Eye (tissue), 1 donor: ENCODE results near the gene SPNS3.

Experiments used
- DNase-seq: peaks from one replicate; pipeline ENCODE4 v3.0.0-alpha.2; 2015

SPNS3 gene

DNA sequence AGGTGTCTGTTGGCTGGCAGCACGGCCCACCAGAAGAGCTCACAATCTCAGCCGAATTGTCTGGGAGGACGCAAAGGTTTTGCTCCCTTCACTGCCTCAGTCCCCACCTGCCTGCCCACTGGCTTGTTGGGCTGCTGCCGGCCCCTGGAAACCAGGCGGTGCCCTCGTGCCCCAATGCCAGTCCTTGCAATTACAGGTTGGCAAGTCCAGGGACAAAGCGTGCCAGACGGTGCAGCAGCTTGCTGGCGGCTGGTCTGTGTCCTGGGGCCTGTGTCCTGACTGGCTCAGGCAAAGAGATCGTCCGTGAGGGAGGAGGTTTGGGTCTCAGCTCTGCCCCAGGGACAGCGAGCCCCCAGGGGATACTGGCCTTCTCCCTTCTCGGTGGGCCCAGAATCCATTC is 40.4 kb downstream of the SPNS3 start:
- DNase-seq: no peak

DNA sequence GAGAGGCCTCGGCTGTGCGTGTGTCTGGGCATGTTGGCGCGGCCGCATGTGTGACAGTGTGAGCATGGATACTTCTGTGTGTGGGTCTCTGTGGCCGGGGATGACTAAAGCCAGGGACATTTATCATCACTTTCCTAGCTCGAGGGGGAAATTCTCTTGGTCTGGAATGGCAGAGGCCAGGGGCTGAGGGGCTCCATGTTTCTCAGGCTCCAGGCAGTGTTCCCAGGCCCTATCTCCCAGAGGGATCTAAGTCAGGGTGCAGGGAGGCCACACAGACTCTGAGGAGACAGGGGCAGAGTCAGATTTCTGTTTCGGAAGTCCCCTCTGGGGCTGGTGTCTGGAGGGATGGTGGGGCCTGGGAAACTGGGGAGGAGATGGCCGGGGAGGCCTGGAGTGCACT is 41.3 kb downstream of the SPNS3 start:
- no peak for DNase-seq

DNA sequence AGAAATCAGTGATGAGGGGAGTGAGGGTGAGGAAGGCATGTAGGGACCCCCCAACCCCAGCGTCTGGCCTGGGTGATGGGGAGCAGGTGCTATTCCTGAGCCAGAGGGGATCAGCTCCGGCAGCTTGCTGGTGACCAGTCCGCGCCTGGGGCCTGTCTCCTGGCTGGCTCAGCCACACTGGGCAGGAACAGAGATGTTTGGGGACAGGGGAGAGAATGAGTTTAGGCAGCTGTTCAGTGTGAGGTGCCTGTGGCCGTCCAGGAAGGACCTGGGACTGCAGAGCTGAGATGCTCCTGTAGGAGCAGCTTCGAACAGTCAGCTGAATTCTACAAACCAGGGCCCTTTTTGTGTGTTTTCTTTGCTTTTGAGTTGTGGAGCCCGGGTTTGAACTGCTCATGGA is 41.7 kb downstream of the SPNS3 start:
- DNase-seq: no peak

DNA sequence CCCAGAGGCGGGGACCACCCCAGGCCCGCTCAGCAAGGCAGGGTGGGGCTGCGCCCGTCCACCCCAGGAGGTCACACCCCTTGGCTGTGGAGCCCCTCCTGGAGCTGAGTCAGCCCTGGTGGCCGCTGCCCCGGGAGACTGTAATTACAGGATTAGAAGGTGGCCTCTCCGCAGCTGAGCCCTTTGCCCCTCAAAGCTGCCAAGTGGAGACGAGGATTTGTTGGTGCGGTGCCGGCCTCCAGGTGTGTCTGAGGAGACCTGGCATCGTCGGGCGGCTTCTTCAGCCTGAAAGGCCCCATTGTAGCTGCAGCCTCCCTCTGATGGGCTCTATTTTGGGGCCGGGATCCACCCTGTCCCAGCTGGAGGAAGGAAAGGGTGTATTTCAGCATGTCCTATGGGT is 42.3 kb downstream of the SPNS3 start:
- DNase-seq: no peak

DNA sequence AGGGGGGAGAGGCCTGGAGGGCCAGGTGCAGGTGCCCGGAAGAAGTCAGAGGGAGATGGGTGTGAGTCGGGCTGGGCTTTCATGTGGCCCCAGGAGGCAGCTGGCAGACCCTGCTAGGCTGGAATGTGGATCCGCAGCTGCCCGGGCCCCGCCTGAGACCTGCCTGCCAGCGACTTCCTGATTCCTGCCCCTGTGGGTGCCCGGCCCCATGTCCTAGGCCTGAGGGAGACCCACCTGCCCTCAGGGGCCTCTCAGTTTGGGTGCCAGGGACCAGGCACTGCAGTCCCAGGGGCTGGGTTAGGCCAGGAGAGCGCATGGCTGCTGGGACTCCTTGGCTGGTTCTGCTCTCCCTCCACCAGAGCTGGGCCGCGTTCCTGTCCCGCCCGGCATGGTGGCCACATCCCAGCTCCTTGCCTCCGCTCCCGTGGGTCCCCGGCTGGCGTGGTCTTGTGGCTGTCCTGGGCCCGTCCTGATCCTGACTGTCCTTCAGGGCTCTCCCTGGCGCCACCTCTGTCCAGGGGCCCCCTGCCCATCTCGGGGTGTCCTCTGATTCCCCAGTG is 42.9 kb downstream of the SPNS3 start:
- no peak for DNase-seq

DNA sequence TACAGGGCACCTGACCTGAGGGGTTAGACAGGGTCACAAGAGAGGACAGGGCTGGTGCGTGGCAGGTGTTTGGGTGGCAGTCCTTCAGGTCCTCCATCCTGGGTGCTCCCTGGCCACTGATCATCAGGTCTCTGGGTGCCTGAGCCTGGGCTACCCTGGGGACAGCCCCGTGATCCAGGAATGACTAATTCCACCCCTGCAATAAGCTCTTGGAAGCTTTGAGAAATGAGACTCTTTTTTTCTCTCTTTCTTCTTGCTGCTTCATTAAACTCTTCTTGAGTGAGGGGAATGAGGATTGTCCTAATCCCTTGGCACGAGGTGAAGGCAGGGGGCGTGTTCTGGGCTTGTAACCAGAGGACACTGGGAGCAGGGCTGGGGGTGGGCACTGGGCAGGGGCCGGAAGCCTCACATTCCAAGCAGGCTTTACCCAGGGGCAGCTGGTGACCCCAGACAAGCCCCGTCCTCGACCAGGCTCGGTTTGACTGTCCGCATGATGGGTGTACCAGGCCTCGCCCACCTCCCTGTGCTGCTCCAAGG is 43.6 kb downstream of the SPNS3 start:
- peak; percentile 87 for DNase-seq

DNA sequence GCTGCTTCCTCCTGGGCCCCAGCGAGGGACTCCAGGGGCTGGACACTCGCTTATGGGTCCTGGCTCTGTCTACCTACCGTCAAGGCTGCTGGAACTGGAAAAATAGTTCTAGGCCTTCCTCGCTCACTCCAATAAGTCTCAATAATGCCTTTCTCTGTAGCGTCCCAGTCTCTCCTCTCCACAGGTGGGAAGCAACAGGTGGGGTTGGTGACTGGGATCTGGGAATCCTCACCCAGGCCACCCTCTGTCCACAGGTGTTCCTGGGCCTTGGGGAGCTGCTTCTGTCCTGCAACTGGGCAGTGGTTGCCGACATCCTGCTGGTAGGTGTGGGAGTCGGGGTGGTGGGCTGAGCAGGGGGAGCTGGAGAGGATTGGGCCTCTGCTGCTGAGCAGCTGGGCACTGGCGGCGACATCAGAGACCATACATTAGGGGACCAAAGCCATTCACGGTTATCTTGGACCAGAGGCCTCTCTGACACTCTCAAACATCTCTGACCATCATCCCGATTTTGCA is 44.6 kb downstream of the SPNS3 start:
- DNase-seq: no peak

DNA sequence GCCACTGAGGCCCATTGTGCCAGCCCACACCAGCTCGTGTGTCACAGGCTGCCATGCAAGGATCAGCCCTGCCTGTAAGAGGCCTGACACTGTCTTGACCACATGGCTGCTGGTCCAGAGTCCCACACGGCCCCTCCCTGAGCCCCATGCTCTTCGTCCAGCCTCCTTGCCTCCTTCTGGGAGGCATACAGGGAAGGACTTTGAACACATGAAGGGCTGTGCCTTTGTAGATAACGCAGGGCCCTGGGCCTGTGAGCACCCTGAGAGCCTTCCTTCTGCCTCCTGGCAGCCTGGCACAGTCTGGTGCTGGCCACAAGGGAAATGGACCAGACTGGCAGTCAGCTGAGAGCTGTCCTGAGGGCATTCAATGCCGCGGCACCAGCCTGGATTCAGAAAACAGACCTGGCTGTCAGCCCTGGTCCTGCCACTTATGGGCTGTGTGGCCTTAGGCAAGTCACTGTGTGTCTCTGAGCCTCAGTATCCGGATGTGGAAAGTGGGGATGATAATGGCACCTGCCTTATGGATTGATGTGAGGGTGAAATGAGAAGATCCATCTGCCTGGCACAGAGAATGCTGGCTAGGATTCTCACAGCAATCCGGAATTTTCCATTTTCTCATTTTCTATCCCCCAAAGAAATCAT is 45.7 kb downstream of the SPNS3 start:
- no peak for DNase-seq

DNA sequence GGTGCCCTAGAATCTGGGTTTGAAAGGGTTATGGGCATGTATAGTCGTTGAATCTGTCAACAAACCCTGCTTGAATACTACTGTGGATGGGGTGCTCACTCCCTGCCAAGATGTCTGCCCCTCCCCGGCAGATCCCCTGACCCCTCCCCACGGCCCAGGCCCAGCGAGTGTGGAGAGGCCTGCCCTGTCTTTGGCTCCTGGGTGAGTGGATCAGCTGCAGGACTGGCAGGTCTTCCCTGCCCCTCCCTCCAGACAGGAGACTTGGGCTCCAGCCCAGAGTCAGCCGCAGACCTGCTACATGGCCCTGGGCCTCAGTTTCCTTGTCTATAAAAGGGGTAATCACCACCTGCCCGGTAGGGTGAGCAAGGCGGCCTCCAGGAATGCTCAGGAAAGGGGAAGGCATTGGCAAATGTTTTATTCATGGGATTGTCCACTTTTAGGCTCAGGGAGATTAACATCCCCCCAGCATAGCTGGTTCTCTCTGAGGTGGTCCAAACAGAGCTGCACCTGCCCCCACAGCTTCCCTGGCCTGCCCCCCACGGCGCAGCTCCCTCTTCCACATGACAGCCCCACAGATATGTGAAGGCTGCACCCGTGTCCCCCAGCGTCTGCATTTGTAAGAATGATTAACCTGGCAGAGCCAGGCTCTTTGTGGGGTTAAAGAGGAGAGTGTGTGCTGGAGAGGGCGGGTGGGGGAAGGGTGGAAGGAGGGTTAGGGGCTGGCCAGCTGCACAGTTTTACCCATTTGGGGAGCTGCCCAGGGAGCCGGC is 46.4 kb downstream of the SPNS3 start:
- DNase-seq: no peak

DNA sequence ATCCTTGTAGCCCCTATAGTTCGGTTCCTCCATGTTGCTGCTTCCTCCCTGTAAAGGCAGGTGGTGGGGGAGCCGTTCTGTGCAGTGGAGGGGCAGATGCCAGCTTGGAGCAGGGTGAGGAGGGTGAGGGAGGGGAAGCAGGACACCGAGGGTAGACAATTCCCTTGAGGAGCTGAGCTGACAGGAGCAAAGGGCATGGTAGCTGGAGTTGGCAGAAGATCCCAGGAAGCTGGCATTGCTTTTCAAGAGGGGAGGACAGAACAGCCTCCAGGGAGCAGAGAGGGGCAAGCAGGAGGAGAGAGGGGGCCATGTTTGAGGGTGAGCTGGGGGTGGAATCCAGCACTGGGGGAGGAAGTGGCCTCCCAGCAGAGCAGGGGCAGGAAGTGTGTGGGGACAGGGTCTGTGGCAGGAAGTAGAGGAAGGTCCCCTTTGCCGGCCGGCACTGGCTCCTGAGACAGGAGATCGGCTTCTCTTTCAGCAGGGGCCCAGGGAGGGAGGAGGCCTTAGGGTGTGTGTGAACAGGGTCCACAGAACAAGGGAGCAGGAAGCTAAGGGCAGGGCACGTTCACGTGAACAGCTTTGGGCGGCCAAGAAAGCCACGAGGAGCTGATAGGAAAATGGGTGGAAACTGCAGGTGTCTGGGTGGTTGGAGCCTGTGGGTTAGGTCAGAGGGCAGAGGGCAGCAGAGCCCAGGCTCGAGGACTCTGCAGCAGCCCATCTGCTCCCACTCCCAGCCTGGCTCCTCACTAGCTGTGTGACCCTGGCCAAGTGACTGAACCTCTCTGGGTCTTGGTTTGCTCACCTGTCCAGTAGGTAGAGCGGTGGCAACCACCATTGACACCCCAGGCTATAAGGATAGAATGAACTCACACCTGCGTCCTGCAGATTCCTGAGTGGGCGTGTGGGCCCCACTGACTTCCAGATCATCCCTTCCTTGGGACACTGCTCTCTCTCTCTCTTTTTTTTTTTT is 47.5 kb downstream of the SPNS3 start:
- DNase-seq: no peak

DNA sequence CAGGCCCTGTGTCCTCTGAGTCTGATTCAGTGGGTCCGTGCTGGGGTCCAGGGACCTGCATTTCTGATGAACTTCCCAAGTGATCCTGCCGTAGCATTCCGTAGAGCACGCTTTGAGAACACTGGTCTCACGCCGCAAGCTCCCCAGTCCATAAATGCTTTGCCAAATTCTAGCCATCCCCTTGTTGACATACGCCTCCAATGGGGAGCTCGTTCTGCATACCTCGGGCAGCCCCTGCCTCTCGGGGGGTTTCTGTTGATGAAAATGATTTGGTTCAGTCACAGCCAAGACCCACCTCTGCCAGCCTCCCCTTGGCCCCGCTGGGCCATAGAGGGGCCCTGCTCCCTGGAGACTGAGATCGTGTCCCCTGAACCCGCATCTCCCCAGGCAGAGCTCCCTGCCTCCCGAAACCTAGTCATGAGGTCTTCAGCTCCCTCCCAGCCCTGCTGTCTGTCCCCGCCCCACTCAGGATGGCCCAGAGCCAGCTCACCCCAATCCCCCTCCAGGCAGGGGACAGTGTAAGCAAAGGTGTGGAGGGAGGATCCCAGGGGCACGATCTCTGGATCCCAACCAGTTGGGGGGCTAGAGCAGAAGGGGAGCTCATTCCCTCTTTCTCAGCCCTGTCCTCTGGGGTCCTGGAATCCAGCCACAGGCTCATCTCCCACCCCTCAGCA is 48.7 kb downstream of the SPNS3 start:
- DNase-seq: no peak

DNA sequence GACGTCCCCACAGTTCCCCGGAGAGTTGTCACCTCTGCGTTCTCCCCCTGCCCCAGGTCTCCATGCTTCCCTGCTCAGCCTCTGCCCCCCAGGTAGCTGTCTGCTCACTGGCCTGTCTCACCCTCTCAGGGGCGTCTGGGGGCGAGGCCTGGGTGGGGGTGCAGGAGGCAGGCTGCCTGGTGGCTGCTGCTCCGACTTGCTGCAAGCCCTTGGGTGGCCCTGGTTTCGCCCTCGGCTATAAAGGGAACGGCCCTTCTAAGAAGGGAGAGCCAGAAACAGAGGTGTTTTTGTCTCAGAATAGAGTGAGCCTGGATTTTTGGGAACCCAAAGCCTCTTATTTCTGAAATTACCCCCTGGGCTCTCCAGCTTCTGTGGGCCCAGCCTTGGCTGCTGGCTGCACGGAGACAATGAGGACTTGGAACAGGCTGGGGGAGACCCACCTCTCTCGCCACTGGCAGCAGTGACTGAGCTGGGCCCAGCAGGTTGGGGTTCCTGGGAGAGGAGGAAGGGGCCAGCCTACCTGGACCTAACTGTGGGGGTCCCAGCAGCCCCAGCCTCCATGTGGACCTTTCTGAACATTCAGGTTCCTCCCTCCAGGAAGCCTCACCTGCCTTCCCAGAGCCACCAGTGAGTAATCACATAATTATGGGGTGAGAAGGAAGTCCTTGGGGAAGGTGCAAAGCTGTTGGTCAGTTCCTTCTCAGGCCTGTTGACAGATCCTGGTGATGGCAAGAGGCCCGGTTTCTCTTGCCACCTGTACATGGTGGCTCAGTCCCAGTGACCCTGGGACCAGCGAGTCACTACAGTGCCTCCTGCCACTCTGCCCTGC is 49.5 kb downstream of the SPNS3 start:
- DNase-seq: no peak

DNA sequence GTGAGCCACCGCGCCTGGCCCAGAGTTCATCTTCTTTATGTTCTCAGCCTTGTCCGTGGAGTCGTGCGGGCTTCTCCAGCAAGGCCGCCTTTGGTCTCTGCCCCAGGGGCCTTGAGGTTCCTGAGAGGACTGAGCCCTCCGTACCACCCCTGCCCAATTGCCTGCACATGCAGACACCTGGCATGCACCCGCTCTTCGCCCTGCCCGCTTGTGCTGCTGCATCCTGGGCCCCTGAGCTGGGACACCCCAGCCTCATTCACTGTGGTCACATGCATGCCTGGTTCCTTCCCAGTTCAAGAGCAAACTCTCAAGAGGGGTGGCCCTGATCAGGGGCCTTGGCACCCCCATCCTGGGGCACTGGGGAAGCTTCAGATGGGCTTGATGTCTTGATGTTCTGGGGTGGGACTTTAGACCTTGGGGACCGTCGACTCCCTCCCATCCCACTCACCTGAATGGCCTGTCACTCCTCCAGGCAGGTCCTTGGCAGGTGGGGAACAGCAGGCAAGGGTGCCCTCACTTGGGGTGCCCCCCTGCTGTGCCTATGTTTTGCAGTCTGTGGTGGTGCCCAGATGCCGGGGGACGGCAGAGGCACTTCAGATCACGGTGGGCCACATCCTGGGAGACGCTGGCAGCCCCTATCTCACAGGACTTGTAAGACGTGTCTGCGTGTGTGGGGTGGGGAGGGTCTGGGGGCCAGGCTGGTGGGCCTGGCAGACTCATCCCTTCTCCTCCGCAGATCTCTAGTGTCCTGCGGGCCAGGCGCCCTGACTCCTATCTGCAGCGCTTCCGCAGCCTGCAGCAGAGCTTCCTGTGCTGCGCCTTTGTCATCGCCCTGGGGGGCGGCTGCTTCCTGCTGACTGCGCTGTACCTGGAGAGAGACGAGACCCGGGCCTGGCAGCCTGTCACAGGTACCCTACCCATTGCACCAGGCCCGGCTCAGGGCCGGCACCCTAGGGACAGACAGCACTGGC is 52.2 kb downstream of the SPNS3 start:
- DNase-seq: no peak

DNA sequence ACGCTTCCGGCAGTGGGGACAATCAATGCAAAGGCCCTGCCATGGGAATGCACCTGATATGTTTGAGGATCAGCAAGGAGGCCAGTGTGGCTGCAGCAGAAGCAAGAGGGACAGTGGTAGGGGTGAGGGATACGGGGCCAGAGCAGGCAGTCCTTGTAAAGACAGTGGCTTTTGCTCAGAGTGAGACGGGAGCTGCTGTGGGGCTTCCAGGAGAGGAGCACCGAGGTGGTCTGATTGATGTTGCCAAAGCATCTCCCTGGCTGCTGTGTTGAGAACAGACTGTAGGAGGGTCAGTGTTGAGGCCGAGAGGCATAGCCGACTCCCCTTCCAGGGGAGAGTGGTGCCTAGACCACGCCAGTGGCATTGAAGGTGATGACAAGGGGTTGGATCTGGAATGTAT is 53.6 kb downstream of the SPNS3 start:
- no peak for DNase-seq

DNA sequence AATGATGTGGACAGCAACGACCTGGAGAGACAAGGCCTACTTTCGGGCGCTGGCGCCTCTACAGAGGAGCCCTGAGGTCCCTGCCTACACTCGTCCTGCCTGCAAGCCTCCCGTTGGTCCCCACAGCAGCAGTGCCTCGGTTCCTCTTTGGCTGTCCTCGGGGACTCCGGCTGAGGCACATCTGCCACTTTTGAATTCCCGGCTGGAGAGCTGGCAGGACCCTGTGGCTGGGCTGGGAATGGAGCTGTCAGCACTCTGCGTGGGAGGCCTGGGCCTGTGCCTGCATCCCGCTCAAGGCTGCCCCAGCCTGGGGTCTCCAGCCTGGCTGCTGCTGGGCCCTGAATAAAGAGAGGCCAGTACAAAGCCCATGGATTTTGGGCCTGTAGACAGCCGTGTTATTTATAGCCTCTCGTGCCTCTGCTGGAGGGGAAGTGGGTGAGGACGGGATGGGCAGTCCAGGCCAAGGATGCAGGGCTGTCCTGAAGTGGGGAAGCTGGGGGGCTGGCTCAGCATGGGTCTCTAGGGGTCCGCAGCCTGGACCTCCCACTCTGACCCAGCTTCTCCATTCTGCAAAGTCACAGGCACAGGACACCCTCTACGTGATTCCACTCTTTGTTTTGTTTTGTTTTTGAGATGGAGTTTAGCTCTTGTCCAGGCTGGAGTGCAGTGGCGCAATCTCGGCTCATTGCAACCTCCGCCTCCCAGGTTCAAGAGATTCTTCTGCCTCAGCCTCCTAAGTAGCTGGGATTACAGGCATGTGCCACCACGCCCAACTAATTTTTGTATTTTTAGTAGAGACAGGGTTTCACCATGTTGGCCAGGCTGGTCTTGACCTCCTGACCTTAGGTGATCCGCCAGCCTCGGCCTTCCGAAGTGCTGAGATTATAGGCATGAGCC is 54.3 kb downstream of the SPNS3 start:
- no peak for DNase-seq

DNA sequence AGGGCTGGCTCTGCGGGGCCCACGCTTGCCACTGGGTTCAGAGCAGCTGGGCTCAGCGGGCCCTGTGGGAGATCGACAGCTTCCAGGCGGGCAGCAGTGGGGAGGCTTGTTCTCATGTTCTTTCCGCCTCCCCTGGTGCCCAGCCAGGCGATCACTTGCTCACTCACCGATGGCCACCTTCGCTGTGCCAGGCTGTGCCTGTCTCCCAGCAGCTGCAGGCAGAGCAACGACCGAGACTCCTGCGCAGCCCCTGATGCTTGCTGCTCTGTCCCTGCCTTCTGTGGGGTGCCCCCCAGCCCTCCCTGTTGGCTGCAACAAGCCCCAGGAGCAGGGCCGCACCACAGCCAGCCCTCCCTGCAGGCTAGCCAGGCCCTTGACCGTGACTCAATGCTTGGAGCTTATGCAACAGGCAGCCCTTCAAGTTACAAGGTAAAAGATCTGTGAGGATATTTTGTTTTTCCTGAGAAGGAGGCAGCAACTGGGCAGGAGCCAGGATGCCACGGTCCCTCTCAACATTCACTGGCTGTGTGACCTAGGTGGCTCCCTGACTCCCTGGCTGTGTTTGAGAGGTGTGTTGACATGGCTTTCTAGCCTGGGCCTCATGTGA is 55.4 kb downstream of the SPNS3 start:
- no peak for DNase-seq

DNA sequence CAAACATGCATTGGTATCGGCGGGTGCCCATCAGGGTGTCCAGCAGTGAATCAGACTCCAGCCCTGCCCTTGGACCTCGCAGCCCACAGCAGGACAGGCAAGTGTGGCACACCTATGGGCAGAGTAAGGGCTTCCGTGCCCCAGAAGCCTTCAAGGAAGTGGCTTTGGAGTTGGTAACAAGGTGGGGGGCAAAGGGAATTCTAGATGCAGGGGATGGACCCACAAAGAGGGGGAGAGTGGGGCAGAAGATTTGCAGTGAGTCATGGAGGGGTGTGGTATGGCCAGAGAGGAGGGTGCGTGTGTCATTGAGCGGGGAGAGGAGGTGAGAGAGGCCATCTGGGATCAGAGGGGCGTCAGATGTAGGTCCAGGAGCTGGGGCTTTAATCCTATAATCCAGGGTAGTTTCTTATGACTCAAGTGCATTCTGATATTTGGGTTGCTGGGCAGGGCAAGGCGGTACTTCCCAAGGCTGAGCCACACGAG is 56.4 kb downstream of the SPNS3 start:
- DNase-seq: no peak

DNA sequence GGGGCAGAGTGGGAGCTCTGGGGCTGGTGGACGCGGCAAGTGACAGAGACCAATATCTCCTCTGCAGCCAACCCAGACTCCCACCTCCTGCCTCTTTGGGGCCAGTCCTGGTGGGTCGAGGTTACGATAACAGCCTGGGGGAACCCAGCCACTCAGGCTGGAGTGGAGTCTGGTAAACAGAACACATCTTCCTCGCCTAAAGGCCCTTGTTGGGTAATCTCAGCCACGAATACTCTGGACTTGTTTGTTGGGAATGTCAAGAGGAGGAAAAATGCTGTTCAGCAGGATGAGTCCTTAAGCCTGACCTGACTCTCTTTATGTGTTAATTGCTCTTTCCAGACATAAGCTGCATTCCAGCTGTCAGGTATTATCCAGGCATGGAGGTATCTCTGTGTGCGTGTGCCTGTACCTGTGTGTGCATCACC is 56.9 kb downstream of the SPNS3 start:
- DNase-seq: no peak
